Inferior parietal cortex (tissue), 1 donor: ENCODE data around the gene CYREN.
"Not testable (repeated sequence)": the region's sequence is repeated elsewhere in the genome, so short reads cannot be mapped to it uniquely, and the experiment has no call there.

ENCODE experiments used
- DNase-seq: peaks from one replicate; pipeline ENCODE4 v3.0.0-alpha.2; 2016; ENCODE audit errors: extremely low spot score

CYREN gene

GRCh38 chr7:135170274-135170997 lies at the start of gene CYREN:
Gene CYREN, minus strand, starts transcription at chr7:135170707. Its CDS starts 1,785 bp downstream, at chr7:135168922.
- DNase-seq, result peak; percentile 89

GRCh38 chr7:135217645-135218509 lies 47.4 kb upstream of the CYREN start:
- no peak for DNase-seq

- DNase-seq, result no peak
Observed at GRCh38 chr7:135215698-135216097, 45.2 kb upstream of the CYREN start.

- DNase-seq, result no peak
Observed at GRCh38 chr7:135215180-135215579, 44.7 kb upstream of the CYREN start.

GRCh38 chr7:135213831-135214230 lies 43.3 kb upstream of the CYREN start:
- no peak for DNase-seq

GRCh38 chr7:135211946-135212685 lies 41.6 kb upstream of the CYREN start:
- DNase-seq, result not testable (repeated sequence)

- peak; percentile 86 for DNase-seq
Observed at GRCh38 chr7:135211179-135211945, 40.9 kb upstream of the CYREN start, which contains the start of gene WDR91. Gene WDR91, minus strand, starts transcription at chr7:135211526. Its CDS starts 24 bp downstream, at chr7:135211502.

- peak; percentile 50 for DNase-seq
Observed at GRCh38 chr7:135210888-135211178, 40.3 kb upstream of the CYREN start.

GRCh38 chr7:135209225-135209834 lies 38.8 kb upstream of the CYREN start:
- no peak for DNase-seq

- DNase-seq, result no peak
Observed at GRCh38 chr7:135208102-135208793, 37.7 kb upstream of the CYREN start.

- DNase-seq, result no peak
Observed at GRCh38 chr7:135207406-135208101, 37.0 kb upstream of the CYREN start.

GRCh38 chr7:135206941-135207391 lies 36.5 kb upstream of the CYREN start:
- no peak for DNase-seq

GRCh38 chr7:135205850-135206249 lies 35.3 kb upstream of the CYREN start:
- DNase-seq, result no peak

GRCh38 chr7:135204876-135205275 lies 34.4 kb upstream of the CYREN start:
- DNase-seq, result no peak

GRCh38 chr7:135204341-135204749 lies 33.8 kb upstream of the CYREN start:
- no peak for DNase-seq

GRCh38 chr7:135201350-135201749 lies 30.8 kb upstream of the CYREN start:
- no peak for DNase-seq

GRCh38 chr7:135200821-135201331 lies 30.4 kb upstream of the CYREN start:
- DNase-seq, result no peak

- no peak for DNase-seq
Observed at GRCh38 chr7:135199439-135199838, 28.9 kb upstream of the CYREN start.

- no peak for DNase-seq
Observed at GRCh38 chr7:135197906-135198655, 27.6 kb upstream of the CYREN start.
